ENCODE results near the gene PSMB3. TPM values are rescaled to one million over a fixed set of nuclear protein-coding genes. Genes with fewer than 3 reads are reported as not detected.

The PSMB3 gene
- total and polyA plus RNA-seq, 9 of the 15 experiments (the other 6 are each of a cell fraction or from before 2014, with no cell fraction given) = 460 to 2,775 (median 574) TPM

DNA sequence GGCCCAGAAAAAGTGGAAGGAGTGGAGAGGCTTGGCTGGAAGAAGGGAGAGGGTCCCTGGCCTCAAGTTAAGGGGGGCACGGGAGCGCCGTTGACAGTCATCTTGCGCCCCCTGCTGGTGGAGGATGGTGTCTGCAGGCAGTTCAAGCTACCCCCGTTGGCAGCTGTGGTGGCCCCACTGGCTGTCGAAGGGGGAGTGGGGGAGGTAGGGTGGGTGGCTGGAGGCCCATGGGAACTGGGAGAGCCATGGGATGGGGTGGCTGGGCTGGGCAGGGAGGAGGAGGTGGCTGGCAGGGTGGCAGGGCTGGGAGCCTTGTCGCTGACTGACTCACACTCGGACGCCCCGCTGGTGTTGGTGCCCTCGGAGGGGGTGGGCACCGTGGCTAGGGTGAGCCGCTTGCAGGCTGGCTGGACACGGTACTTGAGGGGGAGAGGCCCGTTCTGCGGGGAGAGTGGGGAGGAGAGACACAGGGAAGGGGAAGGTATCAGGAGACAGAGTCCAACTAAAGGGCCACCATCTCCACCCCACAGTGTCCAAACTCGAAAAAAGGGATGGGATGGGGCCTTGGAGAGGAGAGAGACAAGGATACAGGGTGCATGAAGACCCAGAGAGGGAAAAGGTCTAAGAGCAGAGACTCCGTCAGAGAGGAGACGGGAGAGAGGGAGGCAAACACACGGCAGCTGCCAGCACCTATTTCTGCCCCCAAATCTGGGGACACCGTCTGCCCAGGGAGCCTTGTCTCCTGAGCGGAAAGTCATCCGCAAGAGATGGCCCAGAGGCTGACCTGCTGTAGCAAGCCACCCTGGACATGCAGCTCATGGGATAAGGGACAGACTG is 17.2 kb upstream of the PSMB3 start (continued):
- TF ChIP-seq LARP7 (IDR thresholded peaks at IDR 0.05) (no peak), FIP1L1 (IDR thresholded peaks at IDR 0.05; ENCODE audit: low read depth, low read length, poor library complexity, severe bottlenecking) (peak; percentile 36), FOXJ2 (tag; IDR thresholded peaks at IDR 0.05) (no peak), KAT7 (CRISPR knock-in tag; IDR thresholded peaks at IDR 0.05; ENCODE audit: borderline replicate concordance) (no peak), SMARCE1 (IDR thresholded peaks at IDR 0.05) (0 out of 2 replicates have a peak, but pooled peaks have one; percentile 34), CREM (IDR thresholded peaks at IDR 0.05; ENCODE audit: low read depth) (peak; percentile 43; the same call in 1 of the 2 replicates), ARNT (IDR thresholded peaks at IDR 0.05) (no peak), ZNF143 (CRISPR knock-in tag; IDR thresholded peaks at IDR 0.05) (no peak), ZBTB7A (IDR thresholded peaks at IDR 0.05; ENCODE audit: borderline replicate concordance, control insufficient read depth, low read depth, low read length) (peak; percentile 94), POLR2A (conservative IDR thresholded peaks at IDR 0.05) (peak; percentile 51), EWSR1 (IDR thresholded peaks at IDR 0.05; ENCODE audit: borderline replicate concordance, low read depth, partially characterized antibody) (no peak), ZNF133 (CRISPR knock-in tag; IDR thresholded peaks at IDR 0.05) (no peak)
- TF ChIP-seq, protein P1, sequence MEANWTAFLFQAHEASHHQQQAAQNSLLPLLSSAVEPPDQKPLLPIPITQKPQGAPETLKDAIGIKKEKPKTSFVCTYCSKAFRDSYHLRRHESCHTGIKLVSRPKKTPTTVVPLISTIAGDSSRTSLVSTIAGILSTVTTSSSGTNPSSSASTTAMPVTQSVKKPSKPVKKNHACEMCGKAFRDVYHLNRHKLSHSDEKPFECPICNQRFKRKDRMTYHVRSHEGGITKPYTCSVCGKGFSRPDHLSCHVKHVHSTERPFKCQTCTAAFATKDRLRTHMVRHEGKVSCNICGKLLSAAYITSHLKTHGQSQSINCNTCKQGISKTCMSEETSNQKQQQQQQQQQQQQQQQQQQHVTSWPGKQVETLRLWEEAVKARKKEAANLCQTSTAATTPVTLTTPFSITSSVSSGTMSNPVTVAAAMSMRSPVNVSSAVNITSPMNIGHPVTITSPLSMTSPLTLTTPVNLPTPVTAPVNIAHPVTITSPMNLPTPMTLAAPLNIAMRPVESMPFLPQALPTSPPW (CRISPR knock-in tag; IDR thresholded peaks at IDR 0.05) = peak; percentile 73
- TF ChIP-seq, protein P2, sequence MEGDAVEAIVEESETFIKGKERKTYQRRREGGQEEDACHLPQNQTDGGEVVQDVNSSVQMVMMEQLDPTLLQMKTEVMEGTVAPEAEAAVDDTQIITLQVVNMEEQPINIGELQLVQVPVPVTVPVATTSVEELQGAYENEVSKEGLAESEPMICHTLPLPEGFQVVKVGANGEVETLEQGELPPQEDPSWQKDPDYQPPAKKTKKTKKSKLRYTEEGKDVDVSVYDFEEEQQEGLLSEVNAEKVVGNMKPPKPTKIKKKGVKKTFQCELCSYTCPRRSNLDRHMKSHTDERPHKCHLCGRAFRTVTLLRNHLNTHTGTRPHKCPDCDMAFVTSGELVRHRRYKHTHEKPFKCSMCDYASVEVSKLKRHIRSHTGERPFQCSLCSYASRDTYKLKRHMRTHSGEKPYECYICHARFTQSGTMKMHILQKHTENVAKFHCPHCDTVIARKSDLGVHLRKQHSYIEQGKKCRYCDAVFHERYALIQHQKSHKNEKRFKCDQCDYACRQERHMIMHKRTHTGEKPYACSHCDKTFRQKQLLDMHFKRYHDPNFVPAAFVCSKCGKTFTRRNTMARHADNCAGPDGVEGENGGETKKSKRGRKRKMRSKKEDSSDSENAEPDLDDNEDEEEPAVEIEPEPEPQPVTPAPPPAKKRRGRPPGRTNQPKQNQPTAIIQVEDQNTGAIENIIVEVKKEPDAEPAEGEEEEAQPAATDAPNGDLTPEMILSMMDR (IDR thresholded peaks at IDR 0.05 in 2 of 3, conservative IDR thresholded peaks at IDR 0.05 in 1 of 3; ENCODE audit: insufficient read depth in 2 of 3, low read depth in 1 of 3, low read length in 3 of 3) = peak; percentile 77 to 90 (median 83)
- TF ChIP-seq, protein P3, sequence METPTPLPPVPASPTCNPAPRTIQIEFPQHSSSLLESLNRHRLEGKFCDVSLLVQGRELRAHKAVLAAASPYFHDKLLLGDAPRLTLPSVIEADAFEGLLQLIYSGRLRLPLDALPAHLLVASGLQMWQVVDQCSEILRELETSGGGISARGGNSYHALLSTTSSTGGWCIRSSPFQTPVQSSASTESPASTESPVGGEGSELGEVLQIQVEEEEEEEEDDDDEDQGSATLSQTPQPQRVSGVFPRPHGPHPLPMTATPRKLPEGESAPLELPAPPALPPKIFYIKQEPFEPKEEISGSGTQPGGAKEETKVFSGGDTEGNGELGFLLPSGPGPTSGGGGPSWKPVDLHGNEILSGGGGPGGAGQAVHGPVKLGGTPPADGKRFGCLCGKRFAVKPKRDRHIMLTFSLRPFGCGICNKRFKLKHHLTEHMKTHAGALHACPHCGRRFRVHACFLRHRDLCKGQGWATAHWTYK (CRISPR knock-in tag; IDR thresholded peaks at IDR 0.05) = no peak

Data from K562 (cell line).